Stromal cell of bone marrow (primary cell): ENCODE results near the gene EXD3.
A peak's percentile ranks its signal among the peaks of the same experiment; 100 is the strongest.
"Not testable (repeated sequence)": the region's sequence is repeated elsewhere in the genome, so short reads cannot be mapped to it uniquely, and the experiment has no call there.

ENCODE experiments used
- DNase-seq: peaks from one replicate; pipeline ENCODE4 v3.0.0-alpha.2; 2012; ENCODE audit warnings: low read depth

Gene EXD3

GRCh38 chr9:137339908-137340462 lies 83.0 kb downstream of the EXD3 start:
- DNase-seq: not testable (repeated sequence)

- no peak for DNase-seq
Observed at GRCh38 chr9:137339045-137339907, 83.7 kb downstream of the EXD3 start.

- no peak for DNase-seq
Observed at GRCh38 chr9:137336735-137337134, 86.2 kb downstream of the EXD3 start.

- DNase-seq: no peak
Observed at GRCh38 chr9:137333016-137333671, 89.8 kb downstream of the EXD3 start.

GRCh38 chr9:137331929-137332328 lies 91.0 kb downstream of the EXD3 start:
- no peak for DNase-seq

- no peak for DNase-seq
Observed at GRCh38 chr9:137330689-137331088, 92.3 kb downstream of the EXD3 start.

GRCh38 chr9:137329590-137329989 lies 93.4 kb downstream of the EXD3 start:
- not testable (repeated sequence) for DNase-seq

- not testable (repeated sequence) for DNase-seq
Observed at GRCh38 chr9:137327641-137328550, 95.1 kb downstream of the EXD3 start.

GRCh38 chr9:137326445-137327065 lies 96.4 kb downstream of the EXD3 start:
- DNase-seq: no peak

- DNase-seq: no peak
Observed at GRCh38 chr9:137325799-137326198, 97.2 kb downstream of the EXD3 start.

GRCh38 chr9:137325124-137325523 lies 97.8 kb downstream of the EXD3 start:
- no peak for DNase-seq

GRCh38 chr9:137323531-137324331 lies 99.2 kb downstream of the EXD3 start:
- DNase-seq: no peak

GRCh38 chr9:137321726-137322361 lies 101.1 kb downstream of the EXD3 start:
- no peak for DNase-seq

- no peak for DNase-seq
Observed at GRCh38 chr9:137320555-137321384, 102.2 kb downstream of the EXD3 start.

GRCh38 chr9:137319739-137320551 lies 103.0 kb downstream of the EXD3 start:
- no peak for DNase-seq

GRCh38 chr9:137319011-137319738 lies 103.8 kb downstream of the EXD3 start:
- DNase-seq: peak; percentile 40

GRCh38 chr9:137318602-137319001 lies 104.4 kb downstream of the EXD3 start:
- no peak for DNase-seq
